HG02840 (cell line): ENCODE data around the gene TMCC3.
"Not testable (repeated sequence)": the region's sequence is repeated elsewhere in the genome, so short reads cannot be mapped to it uniquely, and the experiment has no call there.

Source experiments
- ATAC-seq: cut with Tn5 transposase; IDR thresholded peaks from one replicate; pipeline ENCODE4 v1.9.1; 2021; ENCODE audit warnings: mild to moderate bottlenecking, moderate library complexity, moderate number of reproducible peaks; ENCODE audit not compliant: unreplicated experiment, low FRiP score

TMCC3 gene

DNA sequence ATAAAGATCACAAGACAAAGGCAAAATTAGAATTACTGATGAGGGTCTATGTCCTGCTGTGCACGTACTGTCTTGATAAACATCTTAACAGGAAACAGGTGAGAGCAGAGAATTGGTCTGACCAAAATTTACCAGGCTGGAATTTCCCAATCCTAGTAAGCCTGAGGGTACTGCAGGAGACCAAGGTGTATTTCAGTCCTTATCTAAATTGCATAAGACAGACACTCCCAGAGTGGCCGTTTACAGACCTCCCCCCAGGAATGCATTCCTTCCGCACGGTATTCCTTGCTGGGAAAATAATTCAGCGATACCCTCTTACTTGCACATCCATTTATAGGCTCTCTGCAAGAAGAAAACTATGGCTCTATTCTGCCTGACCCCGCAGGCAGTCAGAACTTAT is 43.5 kb downstream of the TMCC3 start:
- ATAC-seq, result not testable (repeated sequence)

DNA sequence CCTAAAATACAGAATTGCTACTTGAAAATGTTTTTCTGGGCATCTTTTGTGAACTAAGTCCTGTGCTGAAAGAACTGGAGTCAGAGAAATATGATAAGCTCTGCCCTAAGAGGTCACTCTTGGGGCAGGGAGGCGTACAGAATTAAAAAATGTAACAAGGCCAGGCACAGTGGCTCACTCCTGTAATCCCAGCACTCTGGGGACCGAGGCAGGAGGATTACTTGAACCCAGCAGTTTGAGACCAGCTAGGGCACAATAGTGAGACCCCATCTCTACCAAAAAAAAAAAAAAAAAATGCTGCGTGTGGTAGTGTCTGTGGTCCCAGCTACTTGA is 46.0 kb downstream of the TMCC3 start:
- ATAC-seq, result no peak

DNA sequence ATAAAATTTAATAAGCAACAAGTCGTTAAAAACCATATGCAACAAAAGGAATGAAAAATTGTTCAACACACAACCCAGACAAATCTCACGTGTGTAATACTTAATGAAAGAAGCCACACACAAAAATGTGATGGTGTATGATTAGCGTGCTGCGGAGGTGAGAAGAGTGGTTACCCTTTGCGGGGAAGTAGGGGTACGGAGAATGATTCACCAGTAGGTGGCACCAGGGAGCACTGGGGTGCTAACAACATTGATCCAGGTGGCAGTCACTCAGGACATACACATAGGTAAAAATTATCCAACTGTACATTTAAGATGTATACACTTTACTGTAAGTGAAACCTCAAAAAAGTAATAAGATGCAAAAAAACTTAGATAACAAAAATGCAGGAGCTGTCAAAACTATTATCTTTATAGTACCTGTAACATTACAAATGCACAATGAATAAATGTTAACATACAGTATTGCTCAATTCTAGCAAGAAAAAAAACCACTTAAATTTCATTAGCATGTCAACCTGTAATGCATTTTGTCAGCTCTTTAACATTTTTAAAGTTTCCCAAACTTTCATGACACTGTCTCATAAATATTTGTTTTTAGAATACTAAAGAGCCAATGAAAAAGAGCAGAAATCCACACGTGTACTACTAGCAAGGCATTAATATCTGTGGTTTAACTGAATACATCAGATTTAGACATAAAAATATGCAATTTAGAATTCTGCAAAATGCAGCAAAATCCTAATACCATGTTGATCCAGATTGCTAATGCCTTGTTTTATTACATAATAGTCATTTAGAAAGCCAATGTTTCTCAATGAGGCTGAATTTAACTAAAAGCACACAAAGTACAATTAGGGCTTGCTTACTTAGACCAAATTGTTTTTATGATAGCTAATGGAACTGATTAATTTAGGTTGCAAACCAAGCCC is 46.7 kb downstream of the TMCC3 start:
- no peak for ATAC-seq

DNA sequence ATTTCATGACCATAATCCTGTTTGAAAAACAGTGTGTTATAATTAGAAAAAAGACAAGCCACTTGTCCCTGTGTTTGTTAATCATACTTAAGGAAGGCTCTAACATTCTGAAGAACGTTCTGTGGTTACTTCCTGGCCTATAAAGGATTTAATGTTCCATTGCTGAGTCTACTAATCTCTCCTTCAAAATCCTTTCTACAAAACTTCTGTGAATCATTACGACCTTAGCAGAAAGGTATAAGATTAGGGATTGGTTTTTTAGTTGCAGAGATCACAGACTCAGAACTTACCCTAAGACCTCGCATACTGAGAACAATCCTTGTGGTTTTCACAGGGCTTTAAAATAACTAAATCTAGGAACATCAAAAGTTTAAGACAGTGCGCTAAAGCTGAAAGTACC is 48.3 kb downstream of the TMCC3 start:
- ATAC-seq, result no peak

DNA sequence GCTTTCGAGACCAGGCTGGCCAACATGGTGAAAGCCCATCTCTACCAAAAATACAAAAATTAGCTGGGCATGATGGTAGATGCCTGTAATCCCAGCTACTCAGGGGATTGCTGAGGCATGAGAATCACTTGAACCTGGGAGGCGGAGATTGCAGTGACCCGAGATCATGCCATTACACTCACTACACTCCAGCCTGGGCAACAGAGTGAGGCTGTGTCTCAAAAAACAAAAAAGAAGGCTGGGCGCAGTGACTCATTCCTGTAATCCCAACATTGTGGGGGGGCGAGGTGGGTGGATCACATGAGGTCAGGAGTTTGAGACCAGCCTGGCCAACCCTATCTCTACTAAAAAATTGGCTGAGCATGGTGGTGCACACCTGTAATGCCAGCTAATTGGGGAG is 49.0 kb downstream of the TMCC3 start:
- ATAC-seq, result not testable (repeated sequence)

DNA sequence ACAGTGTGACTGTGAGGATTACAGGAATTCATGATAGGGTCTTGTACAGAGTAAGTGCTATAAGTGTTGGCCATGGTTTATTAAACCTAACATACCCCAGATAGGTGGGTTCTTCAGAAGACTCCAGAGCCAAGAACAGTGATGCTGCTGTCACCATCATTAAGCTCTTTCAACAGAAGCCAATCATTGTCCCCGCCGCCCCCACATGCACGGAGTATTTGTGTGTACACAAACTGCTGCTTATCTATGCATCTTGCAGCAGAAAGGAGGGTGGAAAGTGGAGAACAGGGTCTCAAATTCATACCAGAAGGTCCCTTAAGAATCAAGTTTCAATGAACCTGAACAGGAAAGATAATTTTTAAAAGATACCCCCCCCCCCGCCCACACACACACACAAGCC is 51.2 kb downstream of the TMCC3 start:
- ATAC-seq, result no peak

DNA sequence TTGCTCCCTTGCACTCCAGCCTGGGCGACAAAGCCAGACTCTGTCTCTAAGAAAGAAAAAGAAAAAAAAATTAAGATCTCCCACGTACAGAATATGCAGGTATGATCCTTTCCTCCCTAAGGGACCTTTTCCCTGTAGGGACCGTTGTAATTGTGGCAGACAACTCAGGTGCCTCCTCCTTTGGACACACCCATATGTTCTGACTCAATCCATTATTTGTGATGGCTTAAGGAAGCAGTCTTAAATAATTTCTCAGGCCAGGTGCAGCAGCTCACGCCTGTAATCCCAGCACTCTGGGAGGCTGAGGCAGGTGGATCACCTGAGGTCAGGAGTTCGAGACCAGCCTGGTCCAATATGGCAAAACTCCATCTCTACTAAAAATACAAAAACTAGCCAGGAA is 53.1 kb downstream of the TMCC3 start:
- no peak for ATAC-seq

DNA sequence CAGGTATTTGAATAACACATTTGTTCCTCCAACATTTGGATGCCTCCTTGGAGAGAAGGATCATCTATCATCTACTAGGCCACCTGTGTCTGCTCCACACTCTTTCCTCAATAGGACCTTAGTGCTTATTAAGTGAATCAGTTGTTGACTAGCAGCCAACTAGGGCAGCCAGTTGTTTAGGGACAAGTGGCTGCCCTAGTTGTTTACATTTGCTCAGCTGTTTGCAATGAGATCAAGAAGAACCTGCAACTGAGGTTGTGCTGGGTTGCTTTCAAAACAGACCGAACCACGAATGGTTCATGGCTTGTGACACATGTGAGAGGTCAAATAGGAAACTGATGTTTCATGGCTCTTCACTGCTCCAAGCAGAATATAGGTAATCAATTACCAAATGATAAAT is 53.8 kb downstream of the TMCC3 start:
- no peak for ATAC-seq

DNA sequence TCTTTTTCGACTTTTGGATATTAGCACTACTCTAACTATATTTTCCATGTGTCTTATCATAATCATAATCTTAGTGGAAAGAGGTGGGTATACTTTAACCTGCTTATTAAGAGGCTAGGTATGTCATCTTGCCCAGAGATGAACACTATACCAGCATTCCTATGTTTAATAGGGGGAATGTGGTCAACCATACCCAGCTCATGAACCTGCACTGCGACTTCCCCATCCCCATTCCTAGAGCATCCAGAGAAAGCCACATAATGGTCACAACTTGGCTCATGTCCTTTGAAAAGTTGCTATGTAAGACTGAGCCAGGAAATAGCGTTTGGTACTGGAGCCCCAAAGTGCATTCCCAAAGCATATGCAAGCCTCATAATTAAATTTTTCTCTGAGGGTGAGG is 55.2 kb downstream of the TMCC3 start:
- no peak for ATAC-seq

DNA sequence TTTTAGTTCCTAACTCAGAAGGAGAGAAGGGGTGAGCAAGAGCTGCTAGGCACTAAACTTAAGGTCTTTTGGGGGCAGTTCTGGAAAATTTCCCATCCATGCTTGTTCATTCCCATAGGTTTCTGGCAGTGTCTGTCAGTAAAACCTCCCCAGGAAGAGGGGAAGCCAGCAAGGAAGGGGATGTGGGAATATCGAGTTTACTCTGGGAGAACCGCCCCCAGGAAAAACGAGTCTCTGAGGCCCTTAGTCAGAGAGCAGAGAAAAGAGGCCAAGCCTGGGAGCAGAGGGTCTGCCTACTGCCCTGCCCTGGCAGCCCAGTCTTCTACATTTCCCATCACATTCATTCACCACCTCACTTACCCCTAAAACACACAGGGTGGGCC is 55.9 kb downstream of the TMCC3 start:
- no peak for ATAC-seq

DNA sequence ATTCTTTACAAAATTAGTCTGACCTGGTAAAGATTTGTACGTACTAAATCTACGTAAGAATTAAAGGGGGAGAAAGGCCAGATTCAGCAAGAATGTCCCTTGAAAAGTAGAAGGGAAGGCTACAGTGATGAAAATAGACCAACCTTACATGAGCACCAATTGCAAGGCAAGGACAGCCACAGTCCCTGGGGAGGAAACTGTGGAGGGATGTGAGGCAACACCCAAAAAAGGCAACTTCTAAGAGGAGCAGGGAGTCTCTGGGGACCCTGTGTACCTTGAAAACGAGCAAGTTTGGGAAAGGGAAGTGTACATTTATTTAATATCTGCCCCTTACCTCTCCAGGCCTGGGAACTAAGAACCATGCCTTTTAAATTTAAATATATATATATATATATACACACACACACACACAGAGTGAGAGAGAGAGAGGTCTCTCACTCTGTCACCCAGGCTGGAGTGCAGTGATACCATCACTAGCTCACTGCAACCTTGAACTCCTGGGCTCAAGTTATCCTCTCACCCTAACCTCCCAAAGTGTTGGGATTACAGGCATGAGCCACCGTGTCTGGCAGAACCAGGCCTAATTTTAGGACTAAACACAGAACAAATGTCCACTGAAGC is 56.4 kb downstream of the TMCC3 start:
- no peak for ATAC-seq

DNA sequence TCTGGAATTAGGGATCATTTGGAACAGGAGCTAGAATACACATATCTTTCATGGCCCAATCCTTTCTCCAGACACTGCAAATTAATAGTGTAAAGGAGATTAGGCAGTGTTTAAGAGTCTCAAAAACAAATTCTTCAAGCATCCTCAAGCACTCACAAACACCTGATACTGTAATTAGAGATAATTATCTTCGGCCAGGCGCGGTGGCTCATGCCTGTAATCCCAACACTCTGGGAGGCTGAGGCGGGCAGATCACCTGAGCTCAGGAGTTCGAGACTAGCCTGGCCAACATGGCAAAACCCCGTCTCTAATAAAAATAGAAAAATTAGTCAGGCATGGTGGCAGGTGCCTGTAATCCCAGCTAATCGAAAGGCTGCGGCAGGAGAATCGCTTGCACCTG is 57.6 kb downstream of the TMCC3 start:
- ATAC-seq, result not testable (repeated sequence)

DNA sequence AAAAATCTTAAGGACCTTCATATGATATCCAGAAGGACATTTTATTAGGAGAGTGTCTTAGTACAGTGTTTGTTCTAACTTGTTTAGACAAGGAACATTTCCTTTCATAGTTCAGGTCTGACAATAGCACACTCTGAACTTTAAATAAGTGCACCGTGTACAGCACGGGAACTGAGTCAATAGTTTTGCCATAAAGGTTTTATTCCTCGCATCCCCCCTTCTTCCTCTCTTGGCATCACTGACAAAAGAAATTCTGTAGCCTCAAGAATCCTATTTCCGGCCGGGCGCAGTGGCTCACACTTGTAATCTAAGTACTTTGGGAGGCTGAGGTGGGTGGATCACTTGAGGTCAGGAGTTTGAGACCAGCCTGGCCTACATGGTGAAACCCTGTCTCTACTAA is 58.3 kb downstream of the TMCC3 start:
- no peak for ATAC-seq

DNA sequence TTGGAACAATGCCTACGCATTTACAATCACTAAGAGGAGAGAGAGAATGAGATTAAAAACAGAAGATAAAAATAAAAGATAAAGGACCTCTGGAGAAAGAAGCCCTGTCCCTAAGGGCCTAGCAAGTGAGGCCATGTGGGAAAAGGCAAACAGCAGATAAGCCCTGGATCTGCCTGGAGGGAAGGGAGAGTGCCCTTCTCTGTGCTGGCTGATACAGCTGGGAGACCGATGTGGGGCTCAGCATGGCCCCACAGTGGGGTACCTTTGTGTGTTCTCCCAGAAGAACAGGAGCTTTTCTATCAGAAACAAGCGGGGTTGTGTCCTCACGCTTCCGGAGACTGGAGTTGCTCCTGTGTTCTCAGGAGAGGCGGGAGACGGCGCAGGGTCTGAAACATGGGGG is 59.9 kb downstream of the TMCC3 start:
- ATAC-seq, result no peak

DNA sequence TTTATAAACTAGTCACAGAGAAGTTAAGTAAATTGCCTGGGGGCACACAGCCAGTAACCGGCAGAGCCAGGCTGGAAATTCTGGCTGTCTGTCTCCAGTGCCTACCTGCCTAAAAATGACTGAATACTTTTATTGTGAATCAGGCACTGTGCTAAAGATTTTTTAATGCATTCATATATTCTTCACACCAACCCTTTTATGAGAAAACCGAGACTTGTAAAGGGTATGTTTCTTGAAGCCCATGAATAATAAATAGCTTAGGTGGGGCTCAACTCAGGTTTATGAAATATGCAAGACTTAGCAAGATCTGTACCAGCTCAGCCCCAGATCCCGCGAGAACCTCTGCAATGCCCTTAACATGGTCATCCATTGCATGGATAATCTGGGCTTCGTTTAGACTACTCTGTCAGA is 60.8 kb downstream of the TMCC3 start:
- ATAC-seq, result no peak

DNA sequence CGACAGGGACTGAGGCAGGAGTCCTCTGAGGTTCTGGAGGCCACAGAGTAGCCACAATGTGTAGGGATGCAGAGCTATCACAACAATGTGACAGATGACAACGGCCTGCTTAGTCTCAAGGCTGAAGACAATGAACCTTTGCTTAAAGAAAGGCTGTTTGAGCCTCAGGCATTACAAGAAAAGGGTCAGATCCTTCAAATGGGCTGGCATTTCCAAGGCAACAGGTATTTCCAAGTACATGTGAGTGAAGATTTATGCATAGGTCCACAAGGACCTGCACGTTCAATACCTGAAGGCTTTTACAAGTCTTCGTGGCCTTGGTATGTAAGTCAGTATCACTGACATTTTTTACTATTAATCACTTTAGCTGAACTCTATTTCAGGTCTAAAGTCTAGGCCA is 62.0 kb downstream of the TMCC3 start:
- no peak for ATAC-seq

DNA sequence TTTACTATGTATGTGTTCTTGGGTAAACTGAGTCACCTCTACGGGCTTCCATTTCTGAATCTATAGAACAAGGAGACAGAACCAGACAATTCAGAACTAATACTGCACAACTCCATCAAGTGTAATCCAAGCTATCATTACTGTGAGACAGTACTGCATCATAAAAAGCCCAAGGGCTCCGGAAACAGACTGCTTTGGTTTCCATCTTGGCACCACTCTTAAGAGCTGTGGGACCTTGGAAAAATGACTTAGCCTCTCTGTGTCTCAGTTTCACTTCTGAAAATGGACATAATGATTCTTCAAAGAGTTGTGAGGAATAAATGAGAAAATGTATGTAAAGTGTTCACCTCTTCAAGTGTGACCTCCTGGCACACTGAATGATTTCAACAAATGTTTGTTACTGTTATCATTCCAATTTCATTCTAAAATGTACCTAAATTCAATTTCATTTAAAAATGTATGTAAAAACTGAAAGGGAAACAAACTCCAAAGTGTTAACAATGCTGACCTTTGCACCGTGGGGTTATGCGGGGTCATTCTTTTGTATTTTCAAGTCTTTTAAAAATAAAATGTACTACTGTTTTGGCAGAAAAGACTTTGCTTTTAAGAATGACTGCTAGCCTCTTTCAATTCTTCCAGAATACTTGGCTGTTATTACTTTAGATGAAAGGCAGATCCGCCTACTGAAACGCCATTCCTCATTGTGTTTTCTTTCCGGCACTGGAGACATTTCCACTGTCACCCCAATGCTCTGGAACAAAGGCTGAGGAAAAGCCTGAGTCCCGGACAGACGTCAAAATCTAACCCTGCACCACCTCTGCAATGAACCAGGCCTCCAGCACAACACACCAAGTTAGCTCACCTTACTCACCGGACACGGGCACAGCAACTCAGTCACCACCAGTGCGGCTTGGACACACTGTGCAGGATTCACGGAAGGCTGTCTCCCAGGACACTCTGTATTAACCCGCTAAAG is 62.8 kb downstream of the TMCC3 start:
- no peak for ATAC-seq

DNA sequence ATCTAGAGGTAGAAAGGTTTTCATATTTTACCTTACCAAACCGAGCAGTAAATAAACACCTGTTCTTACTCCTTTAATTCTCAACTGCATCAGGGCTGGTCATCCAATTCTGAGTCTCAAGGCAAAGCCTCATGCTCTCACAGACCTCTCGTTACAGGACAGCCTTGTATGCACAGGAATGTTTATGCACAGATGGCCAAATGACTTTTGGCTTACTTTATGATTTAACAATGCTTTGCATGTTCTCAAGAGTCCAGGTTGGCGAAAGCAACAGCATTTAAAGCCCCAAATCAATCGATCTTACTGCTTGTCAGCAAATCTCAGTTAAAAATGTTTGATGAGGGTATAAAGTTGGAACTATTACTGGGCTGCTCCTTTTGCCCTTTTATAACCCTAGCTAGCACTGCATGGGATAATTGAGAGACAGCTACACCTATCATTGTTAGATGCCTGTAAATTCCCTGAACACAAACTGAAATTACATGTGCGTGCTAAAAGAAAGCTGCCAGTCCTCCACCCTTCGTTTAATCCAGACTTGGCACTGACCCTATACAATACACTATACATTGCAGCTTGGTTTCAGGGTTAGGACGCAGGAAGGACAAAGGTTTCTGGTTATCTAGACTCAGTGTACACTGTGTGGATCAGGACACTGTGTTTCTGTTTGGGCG is 63.6 kb downstream of the TMCC3 start:
- no peak for ATAC-seq

DNA sequence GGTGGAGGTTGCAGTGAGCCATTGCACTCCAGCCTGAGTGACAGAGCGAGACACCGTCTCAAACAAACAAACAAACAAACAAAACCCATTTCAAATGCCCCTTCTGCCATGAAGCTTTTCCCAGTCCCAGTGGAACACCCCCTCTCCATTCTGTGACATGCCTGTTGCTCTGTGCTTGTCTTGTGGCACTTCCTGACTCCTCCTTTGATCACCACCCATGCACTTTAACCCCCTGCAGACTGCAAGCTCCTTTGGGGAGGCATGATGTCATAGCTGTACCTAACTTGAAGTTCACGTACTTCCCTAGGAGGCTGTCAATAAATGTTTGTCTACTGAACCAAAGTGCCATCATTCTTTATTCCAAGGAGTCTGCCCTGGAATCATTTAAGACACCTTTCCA is 64.7 kb downstream of the TMCC3 start:
- ATAC-seq, result no peak

DNA sequence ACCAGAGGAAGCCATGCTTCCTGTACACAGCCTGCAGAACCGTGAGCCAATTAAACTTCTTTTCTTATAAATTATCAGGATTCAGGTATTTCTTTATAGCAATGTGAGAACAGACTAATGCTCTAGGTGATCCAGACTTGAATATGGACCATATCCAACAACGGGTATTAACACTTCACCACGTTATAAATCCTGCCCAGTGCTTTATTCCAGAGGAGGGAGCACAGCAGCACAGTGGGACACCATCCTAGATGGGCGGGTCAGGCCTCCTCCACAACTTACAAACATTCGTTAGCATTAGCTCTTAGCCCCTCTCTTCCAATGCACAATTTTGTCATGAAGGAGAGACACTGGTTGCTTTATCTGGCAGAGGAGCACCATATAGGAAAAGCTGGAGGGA is 66.0 kb downstream of the TMCC3 start:
- ATAC-seq, result no peak

DNA sequence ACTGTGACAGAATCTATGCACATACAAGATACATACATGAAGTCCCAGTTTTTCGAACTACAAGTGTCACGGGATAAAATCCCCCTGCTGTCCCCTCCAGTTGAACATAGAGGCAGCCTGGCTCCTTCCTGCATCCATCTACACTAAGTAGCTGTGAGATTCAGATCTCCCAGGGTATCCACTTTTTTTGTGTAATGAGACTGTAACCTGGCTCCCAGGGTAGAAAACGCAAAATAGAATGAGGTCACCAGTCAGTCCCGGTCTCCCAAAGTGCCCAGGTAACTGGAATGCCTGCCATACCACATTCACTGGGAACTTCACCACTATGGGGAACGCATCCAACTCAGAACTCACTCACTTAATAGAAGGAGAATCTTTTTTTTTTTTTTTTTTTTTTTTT is 67.8 kb downstream of the TMCC3 start:
- ATAC-seq, result no peak
